ENCODE data around the gene CYP46A1. TPM values are rescaled to one million over a fixed set of nuclear protein-coding genes. Genes with fewer than 3 reads are reported as not detected.
"Not testable (repeated sequence)": the region's sequence is repeated elsewhere in the genome, so short reads cannot be mapped to it uniquely, and the experiment has no call there.

CYP46A1 gene
- 4.5 TPM for total RNA-seq

GRCh38 chr14:99683619-99684409 is at the start of gene CYP46A1:
Gene CYP46A1 (plus strand): TSS chr14:99684298. CDS start chr14:99684418, 120 bp downstream.
- FAIRE-seq (peak; percentile 78), DNase-seq (ENCODE audit: low spot score in 2 of 2) (peak; percentile 100)

GRCh38 chr14:99634443-99634842 is 49.7 kb upstream of the CYP46A1 start:
- DNase-seq (ENCODE audit: low spot score in 2 of 2): no peak
- no peak for FAIRE-seq

- FAIRE-seq (no peak), DNase-seq (ENCODE audit: low spot score in 2 of 2) (no peak)
Observed at GRCh38 chr14:99635116-99635515, 49.0 kb upstream of the CYP46A1 start.

- FAIRE-seq (no peak), DNase-seq (ENCODE audit: low spot score in 2 of 2) (no peak)
Observed at GRCh38 chr14:99636487-99636886, 47.6 kb upstream of the CYP46A1 start.

DNA sequence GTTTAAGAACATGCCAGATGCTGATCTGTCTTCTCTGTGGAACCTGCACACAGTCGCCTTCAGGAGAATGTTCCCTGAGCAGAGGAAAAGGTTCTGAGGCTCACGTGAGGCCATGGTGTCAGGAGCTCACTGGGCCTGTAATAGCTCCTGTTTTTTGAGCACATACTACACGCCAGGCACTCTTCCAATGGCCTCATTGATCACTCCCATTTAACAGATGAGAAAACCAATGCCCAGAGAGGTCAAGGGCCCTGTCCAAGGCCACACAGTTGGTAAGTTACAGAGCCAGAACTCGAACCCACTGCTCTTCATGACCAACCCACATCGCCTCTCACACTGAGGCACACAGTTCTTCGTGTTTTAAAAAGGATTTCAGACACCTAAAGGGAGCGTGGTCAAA is 46.5 kb upstream of the CYP46A1 start:
- DNase-seq (ENCODE audit: low spot score in 2 of 2) (no peak), FAIRE-seq (no peak)

DNA sequence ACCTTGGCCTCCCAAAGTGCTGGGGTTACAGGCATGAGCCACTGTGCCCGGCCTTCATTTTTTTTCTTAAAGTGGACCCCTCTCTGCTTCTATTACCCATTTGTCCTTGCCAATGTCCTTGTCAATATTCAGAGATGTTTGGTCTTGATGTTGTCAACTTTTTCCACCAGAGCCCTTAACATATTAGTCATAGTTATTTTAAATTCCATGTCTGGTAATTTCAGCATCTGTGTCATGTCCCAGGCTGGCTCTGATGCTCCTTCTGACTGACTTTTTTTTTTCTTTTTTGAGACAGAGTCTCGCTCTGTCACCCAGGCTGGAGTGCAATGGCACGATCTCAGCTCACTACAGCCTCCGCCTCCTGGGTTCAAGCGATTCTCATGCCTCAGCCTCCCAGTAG is 41.3 kb upstream of the CYP46A1 start:
- FAIRE-seq; DNase-seq (ENCODE audit: low spot score in 2 of 2): not testable (repeated sequence)

- no peak for DNase-seq (ENCODE audit: low spot score in 2 of 2)
- no peak for FAIRE-seq
Observed at GRCh38 chr14:99643343-99643742, 40.8 kb upstream of the CYP46A1 start.

- FAIRE-seq (no peak), DNase-seq (ENCODE audit: low spot score in 2 of 2) (no peak)
Observed at GRCh38 chr14:99644035-99644587, 40.0 kb upstream of the CYP46A1 start.

GRCh38 chr14:99644723-99645544 is 39.2 kb upstream of the CYP46A1 start, which contains the start of gene HHIPL1:
Gene HHIPL1 (plus strand): TSS chr14:99645129. CDS start chr14:99645208, 79 bp downstream.
- peak; percentile 58 to 59 for DNase-seq (ENCODE audit: low spot score in 2 of 2)
- no peak for FAIRE-seq

- DNase-seq (ENCODE audit: low spot score in 2 of 2) (no peak), FAIRE-seq (no peak)
Observed at GRCh38 chr14:99645545-99646505, 38.3 kb upstream of the CYP46A1 start.

GRCh38 chr14:99647411-99647810 is 36.7 kb upstream of the CYP46A1 start:
- FAIRE-seq: no peak
- DNase-seq (ENCODE audit: low spot score in 2 of 2): no peak

GRCh38 chr14:99648027-99648784 is 35.9 kb upstream of the CYP46A1 start:
- DNase-seq (ENCODE audit: low spot score in 2 of 2) (no peak), FAIRE-seq (no peak)

DNA sequence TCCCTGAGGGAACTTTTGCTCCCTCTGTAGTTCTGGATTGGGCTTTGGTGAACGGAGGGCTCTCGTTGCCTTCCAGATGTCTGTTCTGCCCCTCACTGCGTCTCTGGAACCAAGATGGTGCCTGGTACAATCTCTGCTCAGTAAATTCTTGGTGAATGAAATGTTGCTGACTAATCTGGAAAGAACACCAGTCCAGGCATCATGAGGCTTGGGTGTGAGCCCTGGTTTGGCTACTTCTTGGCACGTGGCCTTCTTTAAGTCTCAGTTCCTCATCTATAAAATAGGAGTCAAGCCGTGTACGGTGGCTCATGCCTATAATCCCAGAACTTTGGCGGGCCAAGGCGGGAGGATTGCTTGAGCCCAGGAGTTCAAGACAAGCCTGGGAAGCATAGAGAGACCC is 34.9 kb upstream of the CYP46A1 start:
- DNase-seq (ENCODE audit: low spot score in 2 of 2) (no peak), FAIRE-seq (no peak)

DNA sequence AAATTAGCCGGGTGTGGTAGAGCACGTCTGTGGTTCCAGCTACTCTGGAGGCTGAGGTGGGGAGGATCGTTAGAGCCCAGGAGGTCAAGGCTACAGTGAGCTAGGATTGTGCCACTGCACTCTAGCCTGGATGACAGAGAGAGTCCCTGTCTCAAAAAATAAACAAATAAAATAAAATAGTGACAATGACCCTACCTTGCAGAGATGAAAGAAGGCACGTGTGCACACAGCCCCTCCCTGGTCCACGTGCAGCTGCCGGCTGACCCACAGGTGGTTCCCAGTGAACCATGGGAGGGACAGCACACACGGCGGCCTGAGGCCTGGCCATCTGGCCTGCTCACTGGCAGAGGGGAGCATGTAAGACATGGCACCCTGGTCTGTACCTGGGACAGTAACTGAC is 34.5 kb upstream of the CYP46A1 start:
- DNase-seq (ENCODE audit: low spot score in 2 of 2) (no peak), FAIRE-seq (no peak)

DNA sequence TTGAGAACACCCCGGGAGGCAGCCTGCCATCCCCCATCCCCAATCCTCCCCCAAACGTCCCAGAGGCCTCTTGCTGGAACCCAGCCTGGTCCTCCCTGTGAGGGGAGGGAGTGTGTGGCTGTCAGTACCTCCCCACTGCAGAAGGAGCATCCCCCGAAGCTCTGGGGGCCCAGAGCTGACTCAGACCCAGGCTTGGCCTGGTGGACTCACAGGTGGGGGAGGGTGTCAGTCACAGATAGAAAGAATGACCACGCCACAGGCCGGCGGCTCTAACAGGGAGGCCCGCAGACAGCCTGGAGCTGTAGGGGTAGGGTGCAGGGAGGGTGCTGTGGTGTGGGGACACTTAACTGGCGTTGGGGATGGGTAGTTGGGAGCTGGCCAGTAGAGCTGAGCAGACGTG is 33.9 kb upstream of the CYP46A1 start:
- FAIRE-seq: no peak
- no peak for DNase-seq (ENCODE audit: low spot score in 2 of 2)

- FAIRE-seq: no peak
- no peak for DNase-seq (ENCODE audit: low spot score in 2 of 2)
Observed at GRCh38 chr14:99651953-99652746, 31.9 kb upstream of the CYP46A1 start.

- FAIRE-seq (no peak), DNase-seq (ENCODE audit: low spot score in 2 of 2) (peak in 1 of 2 donors; percentile 63)
Observed at GRCh38 chr14:99654235-99654985, 29.7 kb upstream of the CYP46A1 start.

DNA sequence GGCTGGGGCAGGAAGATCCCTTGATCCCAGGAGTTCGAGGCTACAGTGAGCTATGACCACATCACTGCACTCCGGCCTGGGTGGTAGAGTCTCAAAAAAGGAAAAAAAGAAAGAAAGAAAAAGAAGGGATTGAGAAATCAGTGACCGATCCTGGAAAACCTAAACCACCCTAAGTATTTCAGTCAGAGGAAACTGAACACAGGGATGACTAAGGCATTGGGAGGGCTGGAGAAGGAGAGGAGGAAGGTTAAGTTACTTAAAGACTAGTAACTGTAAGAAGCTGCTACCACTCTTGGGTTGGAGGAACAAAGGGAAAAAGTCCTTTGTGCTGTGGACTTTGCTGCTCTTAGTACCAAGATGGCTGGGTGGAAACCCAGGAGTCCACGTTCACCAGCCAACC is 28.6 kb upstream of the CYP46A1 start:
- FAIRE-seq (no peak), DNase-seq (ENCODE audit: low spot score in 2 of 2) (no peak)
